IPS-18a (cell line): Measurements from ENCODE around the gene PREB.

Experiments used
- H3K27ac ChIP-seq: one replicate; pipeline ENCODE4 v1.5.1; 2013; ENCODE audit warnings: low read length
- H3K27me3 ChIP-seq: one replicate; pipeline ENCODE4 v1.6.1; 2013; ENCODE audit warnings: mild to moderate bottlenecking, low read length; ENCODE audit not compliant: control insufficient read depth, insufficient read depth
- H3K36me3 ChIP-seq: one replicate; pipeline ENCODE4 v1.6.1; 2013; ENCODE audit warnings: low read depth, low read length; ENCODE audit not compliant: control insufficient read depth
- H3K4me1 ChIP-seq: one replicate; pipeline ENCODE4 v1.6.1; 2013; ENCODE audit warnings: low read depth, low read length; ENCODE audit not compliant: control insufficient read depth
- H3K4me3 ChIP-seq: one replicate; pipeline ENCODE4 v1.5.1; 2013; ENCODE audit warnings: low read length
- H3K9ac ChIP-seq: one replicate; pipeline ENCODE4 v1.6.1; 2013; ENCODE audit warnings: mild to moderate bottlenecking, low read length, moderate library complexity
- H3K9me3 ChIP-seq: one replicate; pipeline ENCODE4 v1.6.1; 2013; ENCODE audit warnings: low read depth, low read length; ENCODE audit not compliant: control insufficient read depth

Gene PREB

DNA sequence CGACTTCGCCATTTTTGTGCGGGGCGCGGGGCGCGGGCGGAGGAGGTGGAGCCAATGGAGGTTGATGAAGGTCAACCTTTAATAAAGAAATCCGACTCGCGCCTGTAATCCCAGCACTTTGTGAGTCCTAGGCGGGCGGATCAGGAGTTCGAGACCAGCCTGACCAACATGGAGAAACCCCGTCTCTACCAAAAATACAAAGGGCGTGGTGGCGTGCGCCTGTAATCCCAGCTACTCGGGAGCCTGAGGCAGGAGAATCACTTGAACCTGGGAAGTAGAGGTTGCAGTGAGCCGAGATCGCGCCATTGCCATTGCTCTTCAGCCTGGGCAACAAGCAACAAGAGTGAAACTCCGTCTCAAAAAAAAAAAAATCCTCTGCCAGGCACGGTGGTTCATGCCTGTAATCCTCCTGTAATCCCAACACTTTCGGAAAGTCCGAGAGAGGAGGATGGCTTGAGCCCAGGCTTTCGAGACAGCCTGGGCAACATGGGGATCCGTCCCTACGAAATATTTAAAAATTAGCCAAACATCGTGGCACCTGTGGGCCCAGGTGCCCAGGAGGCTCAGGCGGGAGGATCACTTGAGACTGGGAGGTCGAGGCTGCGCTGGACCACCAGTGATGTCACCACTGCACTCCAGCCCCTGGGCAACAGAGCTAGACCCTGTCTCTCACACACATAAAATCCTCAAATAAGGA lies 493 bp upstream of the PREB start:
- no peak overlapping the region for H3K9ac ChIP-seq
- H3K36me3 ChIP-seq = peaks cover 14% of the 10 kb centered on the region
- H3K4me1 ChIP-seq = peaks cover 6% of the 10 kb centered on the region
- no peak overlapping the region for H3K27ac ChIP-seq
- no peaks in the 10 kb centered on the region for H3K27me3 ChIP-seq
- peak overlapping the region; percentile 89 for H3K4me3 ChIP-seq
- H3K9me3 ChIP-seq = no peaks in the 10 kb centered on the region

DNA sequence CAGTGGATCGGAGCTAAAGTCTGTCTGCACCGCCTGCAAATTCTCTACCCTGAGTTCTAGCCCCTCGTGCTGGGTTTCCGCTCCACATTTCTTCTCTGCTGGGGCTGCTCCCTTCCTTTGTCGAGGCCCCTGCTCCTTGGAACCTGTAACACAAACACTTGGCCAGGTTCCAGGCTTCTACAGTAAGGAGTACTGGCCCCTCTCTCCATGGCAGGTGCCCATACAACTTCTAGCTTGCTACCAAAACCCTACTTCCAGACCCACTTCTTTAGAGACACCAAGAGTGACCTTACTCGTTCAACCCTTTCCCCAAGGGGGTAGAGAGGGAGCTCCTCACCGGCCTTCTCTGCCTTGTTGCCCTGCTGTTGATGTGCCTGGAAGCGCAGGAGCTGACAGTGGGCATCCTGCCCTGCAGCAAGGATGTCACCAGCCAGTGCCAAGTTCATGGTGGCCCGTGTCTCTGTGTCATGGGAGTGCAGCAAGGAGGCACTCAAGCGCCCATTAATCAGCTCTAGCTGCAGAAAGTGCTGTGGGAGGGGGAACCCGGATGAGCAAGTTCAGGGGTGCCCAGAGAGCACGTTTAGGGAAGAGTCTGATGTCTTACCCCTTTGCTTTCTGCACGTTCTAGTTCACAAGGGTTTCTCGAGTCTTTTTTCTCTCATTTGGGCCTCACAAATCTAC lies 1.1 kb downstream of the PREB start:
- Histone ChIP-seq H3K4me1 (peaks cover 6% of the 10 kb centered on the region), H3K9me3 (no peaks in the 10 kb centered on the region), H3K27ac (no peak overlapping the region), H3K9ac (peak overlapping the region; percentile 72), H3K27me3 (no peaks in the 10 kb centered on the region), H3K4me3 (peak overlapping the region; percentile 89), H3K36me3 (peaks cover 14% of the 10 kb centered on the region)

DNA sequence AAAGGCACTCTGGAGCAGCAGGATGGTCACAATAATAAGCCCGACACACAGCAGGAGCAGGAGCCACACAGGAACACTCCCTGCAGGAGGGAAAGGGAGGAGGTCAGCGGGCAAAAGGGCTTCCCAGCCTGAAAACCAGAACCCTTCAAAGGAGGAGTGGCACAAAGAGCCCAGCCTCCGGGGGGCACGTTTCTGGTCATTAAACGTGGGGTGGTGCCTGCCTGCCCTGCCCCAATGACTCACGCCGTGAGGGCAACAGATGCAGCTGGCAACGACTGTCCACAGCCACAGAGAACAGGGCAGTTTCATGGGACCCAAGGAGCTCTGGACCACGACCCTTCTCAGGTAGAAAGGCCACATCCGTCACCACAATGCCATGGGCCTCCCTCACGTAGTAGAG lies 3.0 kb downstream of the PREB start:
- H3K36me3 ChIP-seq = peaks cover 14% of the 10 kb centered on the region
- H3K27ac ChIP-seq = no peak overlapping the region
- no peaks in the 10 kb centered on the region for H3K27me3 ChIP-seq
- no peak overlapping the region for H3K4me3 ChIP-seq
- no peaks in the 10 kb centered on the region for H3K9me3 ChIP-seq
- peaks cover 6% of the 10 kb centered on the region for H3K4me1 ChIP-seq
- H3K9ac ChIP-seq = no peak overlapping the region

DNA sequence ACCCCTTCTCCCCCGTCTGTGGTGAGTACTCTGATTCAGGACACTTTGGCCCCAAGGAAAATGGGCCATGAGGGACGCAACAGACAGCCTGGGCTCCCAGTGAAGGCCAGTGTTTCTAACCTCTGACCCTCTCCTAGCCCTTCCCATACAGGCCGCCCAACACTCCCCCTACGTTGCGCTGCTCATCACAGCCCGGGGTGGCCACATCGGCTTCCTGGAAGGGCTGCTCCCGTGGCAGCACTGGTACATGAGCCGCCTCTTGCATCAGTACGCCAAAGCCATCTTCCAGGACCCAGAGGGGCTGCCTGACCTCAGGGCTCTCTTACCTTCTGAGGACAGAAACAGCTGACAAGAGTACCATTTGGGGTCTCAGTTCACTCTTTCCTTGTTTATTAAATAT lies 4.0 kb downstream of the PREB start:
- Histone ChIP-seq H3K27me3 (no peaks in the 10 kb centered on the region), H3K9ac (no peak overlapping the region), H3K4me3 (no peak overlapping the region), H3K36me3 (peaks cover 14% of the 10 kb centered on the region), H3K27ac (no peak overlapping the region), H3K9me3 (no peaks in the 10 kb centered on the region), H3K4me1 (peaks cover 6% of the 10 kb centered on the region)

DNA sequence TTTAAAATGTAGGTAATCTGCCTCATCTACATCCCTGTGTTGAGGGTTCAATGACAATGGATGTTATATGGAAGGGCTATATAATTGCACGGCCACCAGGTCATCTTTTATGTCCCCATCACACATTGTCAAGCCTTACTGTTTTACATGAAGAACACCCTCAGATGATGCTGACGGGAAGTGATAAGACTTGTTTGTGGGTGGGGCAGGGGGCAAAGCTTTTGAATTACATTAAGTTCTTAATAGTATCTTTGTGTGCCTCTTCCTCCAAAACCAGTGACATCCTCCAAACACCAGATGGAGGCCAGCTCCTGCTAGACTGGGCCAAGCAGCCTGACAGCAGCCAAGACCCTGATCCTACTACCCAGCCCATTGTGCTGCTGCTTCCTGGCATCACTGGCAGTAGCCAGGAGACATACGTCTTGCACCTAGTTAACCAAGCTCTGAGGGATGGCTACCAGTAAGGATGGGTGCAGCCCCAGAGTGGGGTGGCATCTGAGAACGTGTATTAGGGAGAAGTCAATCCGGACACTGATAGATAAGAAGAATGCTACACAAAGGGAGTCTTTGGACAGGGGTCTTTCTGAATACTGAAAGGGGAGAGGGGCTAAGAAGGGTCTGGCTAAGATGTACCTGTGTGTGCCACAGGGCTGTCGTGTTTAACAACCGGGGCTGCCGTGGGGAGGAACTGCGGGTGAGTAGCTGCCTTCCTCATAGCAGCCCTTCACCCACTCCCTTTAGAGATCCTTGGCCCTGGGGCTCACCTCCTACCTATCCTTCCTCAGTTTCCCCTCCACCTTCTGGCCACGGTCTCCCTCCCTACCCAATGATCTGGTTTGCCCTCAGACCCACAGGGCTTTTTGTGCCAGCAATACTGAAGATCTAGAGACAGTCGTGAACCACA lies 5.5 kb downstream of the PREB start:
- peaks cover 14% of the 10 kb centered on the region for H3K36me3 ChIP-seq

DNA sequence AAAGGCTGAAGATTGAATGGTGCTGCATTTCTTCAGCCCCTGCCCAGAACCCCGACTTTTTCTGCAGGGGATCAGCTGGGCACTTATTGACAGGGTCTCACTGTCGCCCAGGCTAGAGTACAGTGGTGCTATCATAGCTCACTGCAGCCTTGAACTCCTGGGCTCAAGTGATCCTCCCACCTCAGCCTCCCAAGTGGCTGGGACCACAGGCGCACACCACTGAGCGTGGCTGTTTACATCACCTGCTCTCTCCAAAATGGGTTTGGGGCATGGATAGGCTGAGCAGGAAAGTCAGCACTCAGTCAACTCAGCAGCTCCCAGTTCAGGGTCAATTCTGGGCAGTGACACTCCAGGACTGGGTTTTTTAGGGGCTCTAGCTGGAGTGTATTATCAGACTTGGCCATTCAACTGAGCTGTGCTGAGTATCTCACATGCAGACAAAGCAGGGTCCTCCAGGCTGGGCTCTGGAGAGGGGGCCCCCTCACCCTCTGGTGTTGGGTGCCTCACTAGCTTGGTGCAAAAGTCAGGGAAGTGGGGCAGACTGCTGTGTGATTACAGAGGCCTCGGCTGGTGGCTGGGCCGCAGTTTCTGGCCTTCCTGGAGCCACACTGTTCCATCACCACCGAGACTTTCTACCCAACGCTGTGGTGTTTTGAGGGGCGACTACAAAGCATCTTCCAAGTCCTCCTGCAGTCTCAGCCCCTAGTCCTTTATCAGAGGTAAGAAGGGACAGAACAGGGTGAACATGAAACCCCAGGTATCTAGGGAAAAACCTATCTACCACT lies 6.4 kb downstream of the PREB start:
- H3K4me1 ChIP-seq = peaks cover under 1% of the 10 kb centered on the region
- H3K36me3 ChIP-seq = peaks cover 14% of the 10 kb centered on the region
- H3K9ac ChIP-seq = no peak overlapping the region
- peaks cover 15% of the 10 kb centered on the region for H3K27me3 ChIP-seq
- H3K4me3 ChIP-seq = no peak overlapping the region
- H3K9me3 ChIP-seq = no peaks in the 10 kb centered on the region
- H3K27ac ChIP-seq = no peak overlapping the region

More for the DNA sequence above, 5.5 kb downstream of the PREB start:
- Histone ChIP-seq H3K9me3 (no peaks in the 10 kb centered on the region), H3K4me1 (peaks cover 6% of the 10 kb centered on the region), H3K27ac (no peak overlapping the region), H3K9ac (no peak overlapping the region), H3K4me3 (no peak overlapping the region), H3K27me3 (peaks cover 9% of the 10 kb centered on the region)

DNA sequence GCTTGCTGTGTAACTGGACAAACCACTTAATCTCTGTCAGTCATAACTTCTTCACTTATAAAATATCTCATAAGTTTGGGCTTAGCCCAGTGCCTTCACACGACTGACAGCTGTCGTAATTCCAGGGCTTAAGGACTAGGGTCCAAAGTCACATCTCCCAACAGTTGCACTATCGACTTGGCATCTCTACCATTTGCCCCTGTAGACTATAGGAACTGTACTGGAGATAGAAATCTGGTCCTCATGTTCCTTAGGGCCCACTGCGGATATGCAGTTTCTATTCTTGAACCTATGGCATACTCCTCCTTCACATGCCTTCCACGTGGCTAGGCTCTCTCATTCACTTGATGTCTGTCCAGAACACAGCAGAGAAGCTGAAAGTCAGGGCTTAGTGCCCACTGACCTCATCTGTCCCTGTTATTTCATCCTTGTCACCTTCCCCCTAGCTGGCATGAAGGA lies 8.2 kb downstream of the PREB start:
- peaks cover 33% of the 10 kb centered on the region for H3K27me3 ChIP-seq
- peaks cover 7% of the 10 kb centered on the region for H3K36me3 ChIP-seq
- H3K27ac ChIP-seq = no peak overlapping the region
- no peak overlapping the region for H3K9ac ChIP-seq
- no peaks in the 10 kb centered on the region for H3K9me3 ChIP-seq
- no peaks in the 10 kb centered on the region for H3K4me1 ChIP-seq
- H3K4me3 ChIP-seq = no peak overlapping the region

DNA sequence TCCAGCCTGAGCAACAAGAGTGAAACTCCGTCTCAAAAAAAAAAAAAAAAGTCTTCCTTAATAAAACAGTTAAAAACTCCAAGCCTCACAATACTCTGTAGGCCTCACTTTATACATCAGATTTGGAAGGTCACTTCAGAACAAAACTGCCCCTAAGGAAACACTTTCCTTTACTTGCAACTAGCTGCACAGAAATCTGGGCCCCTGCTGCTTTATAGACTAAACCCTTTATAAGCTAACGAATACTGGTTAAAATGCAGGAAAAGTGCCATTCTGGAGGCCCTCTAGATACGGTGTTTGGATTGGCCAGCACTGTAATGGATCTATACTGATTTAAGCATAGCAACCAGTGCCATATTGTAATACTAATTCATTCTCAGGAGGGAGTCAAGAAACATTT lies 9.3 kb downstream of the PREB start:
- H3K9me3 ChIP-seq = no peaks in the 10 kb centered on the region
- H3K27ac ChIP-seq = no peak overlapping the region
- H3K27me3 ChIP-seq = peaks cover 44% of the 10 kb centered on the region
- H3K9ac ChIP-seq = no peak overlapping the region
- H3K4me1 ChIP-seq = no peaks in the 10 kb centered on the region
- no peaks in the 10 kb centered on the region for H3K36me3 ChIP-seq
- H3K4me3 ChIP-seq = no peak overlapping the region

DNA sequence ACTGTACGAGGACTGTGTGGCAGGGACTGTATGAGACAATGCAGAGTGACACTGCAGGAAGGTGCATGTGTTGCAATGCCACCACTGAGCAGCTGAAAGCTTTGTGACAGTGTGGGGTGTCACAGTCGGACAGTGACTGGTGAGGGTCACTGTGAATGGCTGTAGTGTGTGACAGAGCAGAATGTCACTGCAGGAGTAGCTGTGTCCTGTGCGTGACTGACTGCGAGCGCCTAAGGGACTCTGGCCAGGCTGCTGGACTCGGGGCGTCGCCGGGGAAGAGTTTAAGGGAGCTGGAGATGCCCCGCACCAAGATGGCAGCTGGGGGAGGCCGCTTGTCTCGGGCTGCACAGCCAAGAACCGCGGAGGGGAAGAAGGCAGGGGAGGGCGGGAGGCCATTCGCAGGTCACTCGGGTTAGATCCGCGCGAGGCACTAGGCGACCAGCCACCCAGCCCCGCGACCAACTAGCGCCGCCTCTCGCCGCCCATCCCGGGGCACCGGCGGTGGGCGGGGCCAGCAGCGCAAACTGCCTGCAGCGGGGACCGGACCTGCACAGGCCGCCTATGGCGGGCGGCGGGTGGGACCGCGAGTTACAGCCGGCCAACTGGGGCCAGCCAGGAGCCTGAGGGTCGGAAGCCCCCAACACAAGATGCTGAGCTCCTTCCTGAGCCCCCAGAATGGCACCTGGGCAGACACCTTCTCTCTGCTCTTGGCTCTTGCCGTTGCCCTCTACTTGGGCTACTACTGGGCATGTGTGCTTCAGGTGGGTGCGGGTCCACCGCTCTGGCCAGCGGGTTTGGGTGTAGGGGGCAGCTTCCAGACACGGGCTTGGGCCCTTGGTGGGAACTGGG lies 10.9 kb downstream of the PREB start, which contains the start of gene ABHD1:
Gene ABHD1, plus strand, starts transcription at position 514 of the 849 bp plus-strand sequence. Its CDS starts 134 bp downstream, at position 648.
- H3K4me3 ChIP-seq = peak within 1 kb of the TSS; percentile 59
- peaks cover 59% of the 10 kb centered on the region for H3K27me3 ChIP-seq
- no peak within 1 kb of the TSS for H3K9ac ChIP-seq
- H3K9me3 ChIP-seq = no peaks in the 10 kb centered on the region
- H3K4me1 ChIP-seq = no peaks in the 10 kb centered on the region
- H3K27ac ChIP-seq = no peak within 1 kb of the TSS
- H3K36me3 ChIP-seq = no peaks in the 10 kb centered on the region

DNA sequence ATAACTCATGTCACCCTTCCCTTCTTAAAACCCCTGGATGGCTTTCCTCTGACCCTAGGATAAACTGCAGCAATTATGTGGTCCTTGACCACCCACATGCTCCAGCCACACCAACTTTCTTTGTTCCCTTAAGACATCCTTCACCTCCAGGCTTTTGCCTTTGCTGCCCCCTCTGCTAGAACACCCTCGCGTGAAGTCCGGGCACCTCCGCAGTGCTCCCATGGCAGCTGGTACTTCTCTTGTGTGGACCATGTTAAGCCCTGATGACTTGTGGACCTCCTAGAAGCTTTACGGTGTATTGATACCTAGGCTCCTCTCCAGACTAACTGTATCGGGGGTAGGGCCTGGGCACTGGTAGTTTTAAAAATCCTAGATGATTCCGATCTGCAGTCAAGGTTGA lies 11.6 kb downstream of the PREB start:
- H3K27me3 ChIP-seq = peaks cover 66% of the 10 kb centered on the region
- no peak overlapping the region for H3K4me3 ChIP-seq
- no peak overlapping the region for H3K27ac ChIP-seq
- peaks cover 4% of the 10 kb centered on the region for H3K4me1 ChIP-seq
- H3K36me3 ChIP-seq = no peaks in the 10 kb centered on the region
- H3K9me3 ChIP-seq = no peaks in the 10 kb centered on the region
- no peak overlapping the region for H3K9ac ChIP-seq
